Measurements from ENCODE around the gene RIPPLY2. TPM values are rescaled to one million over a fixed set of nuclear protein-coding genes. Genes with fewer than 3 reads are reported as not detected.

Gene RIPPLY2
- total and polyA plus RNA-seq, 4 donors = not detected

DNA sequence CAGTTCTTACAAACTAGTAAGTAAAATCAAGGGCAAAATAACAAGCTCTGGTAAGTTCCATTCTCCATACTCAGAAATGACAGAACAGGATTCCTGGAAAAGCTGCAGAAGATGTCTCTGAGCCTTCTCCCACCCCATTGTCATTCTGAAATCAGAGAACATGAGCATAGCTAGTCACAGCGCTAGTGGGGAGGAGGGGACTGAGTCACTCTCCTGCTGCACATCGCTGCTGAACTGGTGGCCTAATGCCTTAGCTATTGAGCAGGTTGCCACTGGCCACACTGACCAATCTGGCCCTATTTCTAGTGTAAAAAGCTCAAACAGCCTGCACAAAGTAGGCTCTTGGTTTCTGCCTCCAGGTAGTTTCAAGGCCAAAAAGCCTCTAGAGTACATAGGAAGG, 26.1 kb upstream of the RIPPLY2 start:
- H3K27me3 ChIP-seq (ENCODE audit: control insufficient read depth in 4 of 4, insufficient read depth in 4 of 4, low read length in 3 of 4) = no peaks in the 10 kb centered on the region
- H3K9me3 ChIP-seq (ENCODE audit: control insufficient read depth in 4 of 4, low read length in 3 of 4) = no peaks in the 10 kb centered on the region
- TF ChIP-seq RXRA (IDR thresholded peaks at IDR 0.05) = no peak
- DNase-seq (ENCODE audit: low spot score) = no peak
- H3K4me1 ChIP-seq (ENCODE audit: control insufficient read depth in 4 of 4, insufficient read depth in 4 of 4, low read length in 3 of 4) = no peaks in the 10 kb centered on the region
- WGBS = 53% methylated on average over 2 of the region's 2 CpGs
- no peak overlapping the region for H3K27ac ChIP-seq (ENCODE audit: low read depth in 1 of 2, low read length in 2 of 2)
- no peaks in the 10 kb centered on the region for H3K36me3 ChIP-seq (ENCODE audit: control insufficient read depth in 4 of 4, insufficient read depth in 3 of 4, low read depth in 1 of 4, low read length in 3 of 4)
- no peak overlapping the region for H3K4me3 ChIP-seq (ENCODE audit: low read depth in 1 of 3, low read length in 3 of 3)
- no peak overlapping the region for H3K9ac ChIP-seq (ENCODE audit: low read depth in 1 of 2, low read length in 2 of 2)

DNA sequence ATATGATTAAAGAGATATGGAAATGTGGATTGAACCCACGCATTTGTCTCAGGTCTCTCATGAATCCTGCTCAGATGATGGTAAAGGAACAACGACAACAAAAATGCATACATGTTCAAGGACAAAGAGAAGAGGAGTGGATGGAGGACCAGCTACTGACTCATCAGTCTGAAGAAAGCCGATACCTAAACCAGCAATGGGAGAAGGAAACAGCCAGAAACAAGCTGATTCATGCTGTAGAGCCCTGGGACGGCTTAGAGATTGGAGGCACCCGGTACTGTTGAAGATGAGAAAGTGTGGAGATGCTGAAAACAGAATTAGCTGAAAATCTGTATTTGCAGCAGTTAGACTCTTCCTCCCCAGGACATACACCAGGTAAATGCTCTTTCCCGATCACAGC, 14.4 kb upstream of the RIPPLY2 start:
- no peak overlapping the region for H3K4me3 ChIP-seq (ENCODE audit: low read depth in 1 of 3, low read length in 3 of 3)
- WGBS = 79% methylated on average over 6 of the region's 6 CpGs
- H3K27ac ChIP-seq (ENCODE audit: low read depth in 1 of 2, low read length in 2 of 2) = no peak overlapping the region
- peaks cover 0 to 4% (median 0%) of the 10 kb centered on the region in 4 donors for H3K27me3 ChIP-seq (ENCODE audit: control insufficient read depth in 4 of 4, insufficient read depth in 4 of 4, low read length in 3 of 4)
- no peaks in the 10 kb centered on the region for H3K4me1 ChIP-seq (ENCODE audit: control insufficient read depth in 4 of 4, insufficient read depth in 4 of 4, low read length in 3 of 4)
- no peaks in the 10 kb centered on the region for H3K36me3 ChIP-seq (ENCODE audit: control insufficient read depth in 4 of 4, insufficient read depth in 3 of 4, low read depth in 1 of 4, low read length in 3 of 4)
- H3K9me3 ChIP-seq (ENCODE audit: control insufficient read depth in 4 of 4, low read length in 3 of 4) = peaks cover 0 to 3% (median 0%) of the 10 kb centered on the region in 4 donors
- TF ChIP-seq, protein P1, sequence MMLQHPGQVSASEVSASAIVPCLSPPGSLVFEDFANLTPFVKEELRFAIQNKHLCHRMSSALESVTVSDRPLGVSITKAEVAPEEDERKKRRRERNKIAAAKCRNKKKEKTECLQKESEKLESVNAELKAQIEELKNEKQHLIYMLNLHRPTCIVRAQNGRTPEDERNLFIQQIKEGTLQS (IDR thresholded peaks at IDR 0.05) = no peak
- TF ChIP-seq HNF4A (conservative IDR thresholded peaks at IDR 0.05) (no peak), RXRA (IDR thresholded peaks at IDR 0.05) (no peak), YY1 (IDR thresholded peaks at IDR 0.05) (no peak), NR2F2 (IDR thresholded peaks at IDR 0.05) (no peak), FOXA2 (IDR thresholded peaks at IDR 0.05) (no peak), TAF1 (conservative IDR thresholded peaks at IDR 0.05) (no peak)
- TF ChIP-seq, protein P2, sequence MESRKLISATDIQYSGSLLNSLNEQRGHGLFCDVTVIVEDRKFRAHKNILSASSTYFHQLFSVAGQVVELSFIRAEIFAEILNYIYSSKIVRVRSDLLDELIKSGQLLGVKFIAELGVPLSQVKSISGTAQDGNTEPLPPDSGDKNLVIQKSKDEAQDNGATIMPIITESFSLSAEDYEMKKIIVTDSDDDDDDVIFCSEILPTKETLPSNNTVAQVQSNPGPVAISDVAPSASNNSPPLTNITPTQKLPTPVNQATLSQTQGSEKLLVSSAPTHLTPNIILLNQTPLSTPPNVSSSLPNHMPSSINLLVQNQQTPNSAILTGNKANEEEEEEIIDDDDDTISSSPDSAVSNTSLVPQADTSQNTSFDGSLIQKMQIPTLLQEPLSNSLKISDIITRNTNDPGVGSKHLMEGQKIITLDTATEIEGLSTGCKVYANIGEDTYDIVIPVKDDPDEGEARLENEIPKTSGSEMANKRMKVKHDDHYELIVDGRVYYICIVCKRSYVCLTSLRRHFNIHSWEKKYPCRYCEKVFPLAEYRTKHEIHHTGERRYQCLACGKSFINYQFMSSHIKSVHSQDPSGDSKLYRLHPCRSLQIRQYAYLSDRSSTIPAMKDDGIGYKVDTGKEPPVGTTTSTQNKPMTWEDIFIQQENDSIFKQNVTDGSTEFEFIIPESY (IDR thresholded peaks at IDR 0.05) = no peak
- TF ChIP-seq, protein P3, sequence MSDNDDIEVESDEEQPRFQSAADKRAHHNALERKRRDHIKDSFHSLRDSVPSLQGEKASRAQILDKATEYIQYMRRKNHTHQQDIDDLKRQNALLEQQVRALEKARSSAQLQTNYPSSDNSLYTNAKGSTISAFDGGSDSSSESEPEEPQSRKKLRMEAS (IDR thresholded peaks at IDR 0.05) = no peak
- TF ChIP-seq, protein P4, sequence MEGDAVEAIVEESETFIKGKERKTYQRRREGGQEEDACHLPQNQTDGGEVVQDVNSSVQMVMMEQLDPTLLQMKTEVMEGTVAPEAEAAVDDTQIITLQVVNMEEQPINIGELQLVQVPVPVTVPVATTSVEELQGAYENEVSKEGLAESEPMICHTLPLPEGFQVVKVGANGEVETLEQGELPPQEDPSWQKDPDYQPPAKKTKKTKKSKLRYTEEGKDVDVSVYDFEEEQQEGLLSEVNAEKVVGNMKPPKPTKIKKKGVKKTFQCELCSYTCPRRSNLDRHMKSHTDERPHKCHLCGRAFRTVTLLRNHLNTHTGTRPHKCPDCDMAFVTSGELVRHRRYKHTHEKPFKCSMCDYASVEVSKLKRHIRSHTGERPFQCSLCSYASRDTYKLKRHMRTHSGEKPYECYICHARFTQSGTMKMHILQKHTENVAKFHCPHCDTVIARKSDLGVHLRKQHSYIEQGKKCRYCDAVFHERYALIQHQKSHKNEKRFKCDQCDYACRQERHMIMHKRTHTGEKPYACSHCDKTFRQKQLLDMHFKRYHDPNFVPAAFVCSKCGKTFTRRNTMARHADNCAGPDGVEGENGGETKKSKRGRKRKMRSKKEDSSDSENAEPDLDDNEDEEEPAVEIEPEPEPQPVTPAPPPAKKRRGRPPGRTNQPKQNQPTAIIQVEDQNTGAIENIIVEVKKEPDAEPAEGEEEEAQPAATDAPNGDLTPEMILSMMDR (IDR thresholded peaks at IDR 0.05; ENCODE audit: low read depth, low read length, missing input control) = no peak
- DNase-seq (ENCODE audit: low spot score) = no peak
- no peak overlapping the region for H3K9ac ChIP-seq (ENCODE audit: low read depth in 1 of 2, low read length in 2 of 2)

DNA sequence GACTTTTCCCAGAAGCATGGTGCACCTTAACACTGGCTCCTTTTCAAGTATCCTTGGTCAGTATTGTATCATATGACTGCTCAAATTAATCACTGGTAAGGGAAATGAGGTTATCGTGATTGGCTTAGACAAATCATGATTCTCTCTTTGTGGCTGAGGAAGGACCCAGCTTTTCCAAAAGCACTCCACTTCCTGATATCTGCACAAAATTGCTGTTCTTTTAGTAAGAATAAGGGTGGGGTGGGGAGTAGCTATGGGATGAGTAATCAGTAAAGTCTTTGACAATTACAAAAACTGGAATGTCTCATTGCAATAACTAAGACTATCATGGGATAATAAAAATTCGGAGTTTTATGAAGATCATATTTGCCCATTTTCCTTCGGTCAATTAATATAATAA, 9.0 kb upstream of the RIPPLY2 start:
- DNase-seq (ENCODE audit: low spot score) = no peak
- no peak overlapping the region for H3K27ac ChIP-seq (ENCODE audit: low read depth in 1 of 2, low read length in 2 of 2)
- H3K27me3 ChIP-seq (ENCODE audit: control insufficient read depth in 4 of 4, insufficient read depth in 4 of 4, low read length in 3 of 4) = no peaks in the 10 kb centered on the region
- peaks cover 0 to 3% (median 0%) of the 10 kb centered on the region in 4 donors for H3K9me3 ChIP-seq (ENCODE audit: control insufficient read depth in 4 of 4, low read length in 3 of 4)
- TF ChIP-seq, protein P5, sequence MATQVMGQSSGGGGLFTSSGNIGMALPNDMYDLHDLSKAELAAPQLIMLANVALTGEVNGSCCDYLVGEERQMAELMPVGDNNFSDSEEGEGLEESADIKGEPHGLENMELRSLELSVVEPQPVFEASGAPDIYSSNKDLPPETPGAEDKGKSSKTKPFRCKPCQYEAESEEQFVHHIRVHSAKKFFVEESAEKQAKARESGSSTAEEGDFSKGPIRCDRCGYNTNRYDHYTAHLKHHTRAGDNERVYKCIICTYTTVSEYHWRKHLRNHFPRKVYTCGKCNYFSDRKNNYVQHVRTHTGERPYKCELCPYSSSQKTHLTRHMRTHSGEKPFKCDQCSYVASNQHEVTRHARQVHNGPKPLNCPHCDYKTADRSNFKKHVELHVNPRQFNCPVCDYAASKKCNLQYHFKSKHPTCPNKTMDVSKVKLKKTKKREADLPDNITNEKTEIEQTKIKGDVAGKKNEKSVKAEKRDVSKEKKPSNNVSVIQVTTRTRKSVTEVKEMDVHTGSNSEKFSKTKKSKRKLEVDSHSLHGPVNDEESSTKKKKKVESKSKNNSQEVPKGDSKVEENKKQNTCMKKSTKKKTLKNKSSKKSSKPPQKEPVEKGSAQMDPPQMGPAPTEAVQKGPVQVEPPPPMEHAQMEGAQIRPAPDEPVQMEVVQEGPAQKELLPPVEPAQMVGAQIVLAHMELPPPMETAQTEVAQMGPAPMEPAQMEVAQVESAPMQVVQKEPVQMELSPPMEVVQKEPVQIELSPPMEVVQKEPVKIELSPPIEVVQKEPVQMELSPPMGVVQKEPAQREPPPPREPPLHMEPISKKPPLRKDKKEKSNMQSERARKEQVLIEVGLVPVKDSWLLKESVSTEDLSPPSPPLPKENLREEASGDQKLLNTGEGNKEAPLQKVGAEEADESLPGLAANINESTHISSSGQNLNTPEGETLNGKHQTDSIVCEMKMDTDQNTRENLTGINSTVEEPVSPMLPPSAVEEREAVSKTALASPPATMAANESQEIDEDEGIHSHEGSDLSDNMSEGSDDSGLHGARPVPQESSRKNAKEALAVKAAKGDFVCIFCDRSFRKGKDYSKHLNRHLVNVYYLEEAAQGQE (IDR thresholded peaks at IDR 0.05) = no peak
- TF ChIP-seq, protein P3 (IDR thresholded peaks at IDR 0.05) = no peak
- TF ChIP-seq HNF4A (conservative IDR thresholded peaks at IDR 0.05) (no peak), HNF4G (IDR thresholded peaks at IDR 0.05) (no peak), GABPA (IDR thresholded peaks at IDR 0.05 in 1 of 2, conservative IDR thresholded peaks at IDR 0.05 in 1 of 2) (no peak), YY1 (IDR thresholded peaks at IDR 0.05) (no peak), RAD21 (IDR thresholded peaks at IDR 0.05) (no peak), FOXA2 (IDR thresholded peaks at IDR 0.05) (no peak), TAF1 (conservative IDR thresholded peaks at IDR 0.05) (no peak), NR2F2 (IDR thresholded peaks at IDR 0.05) (no peak), EGR1 (IDR thresholded peaks at IDR 0.05; ENCODE audit: low read depth in 2 of 2) (no peak), FOXA1 (IDR thresholded peaks at IDR 0.05) (no peak), RXRA (IDR thresholded peaks at IDR 0.05) (no peak)
- TF ChIP-seq, protein P1 (IDR thresholded peaks at IDR 0.05) = no peak
- H3K4me1 ChIP-seq (ENCODE audit: control insufficient read depth in 4 of 4, insufficient read depth in 4 of 4, low read length in 3 of 4) = no peaks in the 10 kb centered on the region
- no peak overlapping the region for H3K4me3 ChIP-seq (ENCODE audit: low read depth in 1 of 3, low read length in 3 of 3)
- H3K9ac ChIP-seq (ENCODE audit: low read depth in 1 of 2, low read length in 2 of 2) = no peak overlapping the region
- 81% methylated on average over 3 of the region's 3 CpGs for WGBS
- no peaks in the 10 kb centered on the region for H3K36me3 ChIP-seq (ENCODE audit: control insufficient read depth in 4 of 4, insufficient read depth in 3 of 4, low read depth in 1 of 4, low read length in 3 of 4)

Measured in liver (tissue), 9 donors.